Heart right ventricle (tissue), 16 donors: Measurements from ENCODE around the gene SEMA3C. TPM values are rescaled to one million over a fixed set of nuclear protein-coding genes. Genes with fewer than 3 reads are reported as not detected.
A peak's percentile ranks its signal among the peaks of the same experiment; 100 is the strongest.

Experiments
- ATAC-seq, 8 donors: fragments of 200-7000 bp; cut with Tn5 transposase; one replicate each; pipeline ENCODE4 v1.9.1; 2020; ENCODE audit warnings: mild to moderate bottlenecking in 8 of 8, moderate library complexity in 8 of 8, moderate number of reproducible peaks in 1 of 8
- DNase-seq, 2 donors: peaks; one replicate each; pipeline ENCODE4 v3.0.0-alpha.2; 2020
- H3K27ac ChIP-seq, 10 donors: fragments of 200-600 bp; sonication (generic) in 2 of 10; one replicate each; pipeline versions ENCODE4 v1.5.0 to v1.8.0; 2020 to 2022; ENCODE audit warnings: mild to moderate bottlenecking in 3 of 10
- H3K27me3 ChIP-seq, 7 donors: fragments of 200-600 bp; one replicate each; pipeline ENCODE4 v1.8.0; 2021 to 2022; ENCODE audit warnings: mild to moderate bottlenecking in 2 of 7
- H3K36me3 ChIP-seq, 9 donors: fragments of 200-600 bp; sonication (generic) in 1 of 9; one replicate each; pipeline versions ENCODE4 v1.5.0 to v1.8.0; 2020 to 2022; ENCODE audit warnings: mild to moderate bottlenecking in 2 of 9
- H3K4me1 ChIP-seq, 9 donors: fragments of 200-600 bp; sonication (generic) in 1 of 9; one replicate each; pipeline versions ENCODE4 v1.5.0 to v1.8.0; 2020 to 2022; ENCODE audit warnings: mild to moderate bottlenecking in 4 of 9
- H3K4me3 ChIP-seq, 10 donors: fragments of 200-600 bp; sonication (generic) in 2 of 10; one replicate each; pipeline versions ENCODE4 v1.5.0 to v1.8.0; 2020 to 2022; ENCODE audit warnings: mild to moderate bottlenecking in 7 of 10, moderate library complexity in 2 of 10
- H3K9me3 ChIP-seq, 11 donors: fragments of 200-600 bp in 10 of 11; sonication (generic) in 2 of 11; one replicate each; pipeline versions ENCODE4 v1.5.0 to v1.8.0; 2013 to 2022; ENCODE audit warnings: mild to moderate bottlenecking in 2 of 11, control low read depth in 1 of 11, moderate library complexity in 1 of 11
- CTCF ChIP-seq, 9 donors: fragments of 200-600 bp; sonication (generic) in 2 of 9; IDR thresholded peaks; one replicate each; pipeline versions ENCODE4 v1.5.0 to v1.8.0; 2021 to 2022; ENCODE audit warnings: antibody characterized with exemption in 9 of 9, mild to moderate bottlenecking in 5 of 9, moderate library complexity in 1 of 9
- WGBS, 2 donors: extraction: QIAGEN DNeasy Blood & Tissue Kit; methylation state at CpG; one replicate each; pipeline ENCODE4 v1.1.7; 2013; ENCODE audit warnings: inconsistent platforms in 1 of 2; 5-methylcytosine and 5-hydroxymethylcytosine counted together
- intact Hi-C, 10 donors: fragments of 100-400 bp; cut with DNase I; formaldehyde crosslinking; loops; one replicate each; pipeline versions ENCODE4 v1.11.1 to v1.14.2; 2022
- polyA plus RNA-seq, 2 donors: library from polyadenylated mRNA; stranded (reverse); fragments of 200-250 nt; gene quantifications; one replicate each; pipeline ENCODE4 v1.2.3, GENCODE V29; 2013
- total RNA-seq, 10 donors: library from RNA; stranded (reverse); fragmentation: NEBNext Ultra II Directional in 3 of 10; extraction: Animal tissue kit (Norgen Biotek cat#: 25700) in 3 of 10; gene quantifications; one replicate each; pipeline versions ENCODE4 v1.2.1 to v1.2.4, GENCODE V29; 2021 to 2023
- donor health status: Arrhythmogenic right ventricular cardiomyopathy.
- donor health status: ischemic (EF 13 %, LVEDD 7.1; RV severe dilation, severe dysfunction).
- donor health status: healthy with polysubstance abuse.
- donor health status: DM: no; HTN: yes; CAD: no.
- donor health status: DM: no; HTN: no; CAD: no.
- donor health status: ischemic (EF 25% LVEDD 6.9; RV normal size, moderate dysfunction).
- donor health status: ischemic (EF 25% LVEDD 5.7; RV mildly dilated, moderate dysfunction).
- donor health status: healthy.
- donor health status: DM: yes; HTN: yes; CAD: no.
- donor health status: Ischemic cardiomyopathy.
- donor health status: ischemic (EF 35%, LVEDD 5.7; RV mildly dilated, moderate dysfunction).
- donor health status: nonischemic (EF 11% LVEDD 7.7; RV severe dilation, severe dysfunction).
- donor health status: DM: yes; HTN: yes; CAD: no.
- donor health status: PGD.
- donor health status: ischemic (EF 29% LVEDD 5.4; RV normal size, mild dysfunction).
- donor health status: nonischemic (EF 23%, LVEDD 6.1; RV moderate dilation, normal function).

SEMA3C gene
- total and polyA plus RNA-seq, 12 donors, result 14.5 to 83.2 (median 57.3) TPM

- Histone ChIP-seq H3K27ac (peak overlapping the region in 1 of 10 donors; percentile 54), H3K36me3 (no peaks in the 10 kb centered on the region), H3K9me3 (no peaks in the 10 kb centered on the region), H3K27me3 (no peaks in the 10 kb centered on the region), H3K4me1 (peaks cover 4 to 60% (median 21%) of the 10 kb centered on the region in 9 donors), H3K4me3 (no peak overlapping the region)
- WGBS, 2 donors, result 58 to 63% methylated on average over 3 of the region's 3 CpGs
- ATAC-seq, result peak in 4 of 8 donors; percentile 26 to 58 (median 46)
- no peak for DNase-seq
- intact Hi-C loops, result no loop called here
- no peak for TF ChIP-seq CTCF (IDR thresholded peaks at IDR 0.05)
Measured at GRCh38 chr7:80830584-80831285, 88.1 kb downstream of the SEMA3C start.

- WGBS, 2 donors, result 68 to 81% methylated on average over 1 of the region's 1 CpG
- peak overlapping the region in 1 of 10 donors; percentile 54 for H3K27ac ChIP-seq
- DNase-seq, result no peak
Measured at GRCh38 chr7:80830010-80830409, 88.8 kb downstream of the SEMA3C start.

GRCh38 chr7:80829527-80829926 is 89.3 kb downstream of the SEMA3C start:
- Histone ChIP-seq H3K9me3 (no peaks in the 10 kb centered on the region), H3K27me3 (no peaks in the 10 kb centered on the region), H3K36me3 (no peaks in the 10 kb centered on the region), H3K27ac (peak overlapping the region in 1 of 10 donors; percentile 54), H3K4me1 (peaks cover 4 to 58% (median 21%) of the 10 kb centered on the region in 9 donors), H3K4me3 (no peak overlapping the region)
- WGBS, 2 donors, result 83 to 86% methylated on average over 3 of the region's 3 CpGs
- TF ChIP-seq CTCF (IDR thresholded peaks at IDR 0.05), result no peak
- no peak for ATAC-seq
- no peak for DNase-seq
- intact Hi-C loops, result no loop called here

More at GRCh38 chr7:80830010-80830409, 88.8 kb downstream of the SEMA3C start:
- TF ChIP-seq CTCF (IDR thresholded peaks at IDR 0.05), result no peak
- Histone ChIP-seq H3K27me3 (no peaks in the 10 kb centered on the region), H3K4me3 (no peak overlapping the region), H3K36me3 (no peaks in the 10 kb centered on the region), H3K9me3 (no peaks in the 10 kb centered on the region), H3K4me1 (peaks cover 4 to 60% (median 21%) of the 10 kb centered on the region in 9 donors)
- intact Hi-C loops, result no loop called here
- ATAC-seq, result no peak

- no peaks in the 10 kb centered on the region for H3K36me3 ChIP-seq
- no peak for TF ChIP-seq CTCF (IDR thresholded peaks at IDR 0.05)
- peaks cover 4 to 54% (median 21%) of the 10 kb centered on the region in 9 donors for H3K4me1 ChIP-seq
- WGBS, 2 donors, result 19 to 28% methylated on average over 1 of the region's 1 CpG
- intact Hi-C loops, result no loop called here
- peak overlapping the region in 3 of 10 donors; percentile 20 to 48 (median 34) for H3K27ac ChIP-seq
- DNase-seq (no peak), ATAC-seq (no peak)
- H3K9me3 ChIP-seq, result no peaks in the 10 kb centered on the region
- H3K27me3 ChIP-seq, result no peaks in the 10 kb centered on the region
- no peak overlapping the region for H3K4me3 ChIP-seq
Measured at GRCh38 chr7:80827239-80827633, 91.6 kb downstream of the SEMA3C start.
